ENCODE results near the gene ASCL2. TPM values are rescaled to one million over a fixed set of nuclear protein-coding genes. Genes with fewer than 3 reads are reported as not detected.

Gene ASCL2
- total and polyA plus RNA-seq, 12 donors: 0.15 to 2.7 (median 0.25) TPM; not detected in 4

DNA sequence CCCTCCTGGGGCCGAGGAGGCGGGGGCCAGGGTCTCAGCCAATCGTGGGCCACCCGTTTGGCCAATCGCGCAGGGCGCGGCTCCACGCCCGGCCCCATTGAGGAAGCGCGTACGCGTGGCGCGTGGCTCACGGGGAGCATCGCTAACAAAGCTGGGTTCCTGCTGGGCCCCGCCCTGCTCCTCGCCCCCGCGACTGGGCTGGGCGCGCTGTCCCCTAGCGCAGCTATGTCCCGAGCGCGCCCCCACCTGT is 614 bp upstream of the ASCL2 start:
- Histone ChIP-seq H3K4me1 (peaks cover 3 to 28% (median 19%) of the 10 kb centered on the region in 9 donors), H3K4me3 (peak overlapping the region in 6 of 10 donors; percentile 14 to 56 (median 44)), H3K9me3 (no peaks in the 10 kb centered on the region), H3K36me3 (no peaks in the 10 kb centered on the region), H3K27ac (no peak overlapping the region), H3K27me3 (peaks cover 27 to 83% (median 71%) of the 10 kb centered on the region in 7 donors)
- peak; percentile 3 to 60 for DNase-seq
- TF ChIP-seq, protein P1, sequence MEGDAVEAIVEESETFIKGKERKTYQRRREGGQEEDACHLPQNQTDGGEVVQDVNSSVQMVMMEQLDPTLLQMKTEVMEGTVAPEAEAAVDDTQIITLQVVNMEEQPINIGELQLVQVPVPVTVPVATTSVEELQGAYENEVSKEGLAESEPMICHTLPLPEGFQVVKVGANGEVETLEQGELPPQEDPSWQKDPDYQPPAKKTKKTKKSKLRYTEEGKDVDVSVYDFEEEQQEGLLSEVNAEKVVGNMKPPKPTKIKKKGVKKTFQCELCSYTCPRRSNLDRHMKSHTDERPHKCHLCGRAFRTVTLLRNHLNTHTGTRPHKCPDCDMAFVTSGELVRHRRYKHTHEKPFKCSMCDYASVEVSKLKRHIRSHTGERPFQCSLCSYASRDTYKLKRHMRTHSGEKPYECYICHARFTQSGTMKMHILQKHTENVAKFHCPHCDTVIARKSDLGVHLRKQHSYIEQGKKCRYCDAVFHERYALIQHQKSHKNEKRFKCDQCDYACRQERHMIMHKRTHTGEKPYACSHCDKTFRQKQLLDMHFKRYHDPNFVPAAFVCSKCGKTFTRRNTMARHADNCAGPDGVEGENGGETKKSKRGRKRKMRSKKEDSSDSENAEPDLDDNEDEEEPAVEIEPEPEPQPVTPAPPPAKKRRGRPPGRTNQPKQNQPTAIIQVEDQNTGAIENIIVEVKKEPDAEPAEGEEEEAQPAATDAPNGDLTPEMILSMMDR (IDR thresholded peaks at IDR 0.05): no peak
- peak in 6 of 8 donors; percentile 26 to 53 (median 50) for ATAC-seq
- 3% methylated on average over 28 of the region's 28 CpGs for WGBS, 2 donors
- intact Hi-C loops (cut with DNase I): no loop called here

DNA sequence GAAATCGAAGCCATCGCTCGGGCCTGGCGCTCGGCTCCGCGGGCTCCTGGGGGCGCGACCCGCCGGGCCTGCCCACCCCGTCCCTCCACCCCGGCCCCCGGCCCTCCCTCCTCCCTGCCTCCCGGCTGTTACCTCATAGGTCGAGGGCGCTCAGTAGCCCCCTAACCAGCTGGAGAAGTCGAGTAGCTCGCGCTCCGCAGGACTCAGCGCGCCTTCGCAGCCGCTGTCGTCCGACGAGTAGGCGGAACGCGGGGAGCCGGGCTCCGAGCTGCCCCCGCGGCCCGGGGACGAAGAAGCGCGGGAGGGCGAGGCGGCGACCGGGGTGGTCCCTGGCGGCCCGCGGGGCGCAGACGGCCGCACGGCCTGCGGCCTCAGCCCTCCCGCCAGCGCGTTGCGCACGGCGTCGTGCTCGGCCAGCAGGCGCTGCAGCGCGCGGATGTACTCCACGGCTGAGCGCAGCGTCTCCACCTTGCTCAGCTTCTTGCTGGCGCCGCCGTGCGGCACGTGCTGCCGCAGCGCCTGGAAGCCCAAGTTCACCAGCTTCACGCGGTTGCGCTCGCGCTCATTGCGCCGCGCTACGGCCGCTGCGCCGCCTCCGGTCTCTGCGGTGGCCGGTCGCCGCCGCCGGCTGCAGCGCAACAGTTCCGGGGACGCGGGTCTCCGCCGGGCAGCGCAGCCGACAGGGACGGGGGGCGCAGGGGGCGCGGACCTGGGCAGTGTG is 627 bp downstream of the ASCL2 start:
- Histone ChIP-seq H3K36me3 (no peaks in the 10 kb centered on the region), H3K4me1 (peaks cover 3 to 38% (median 23%) of the 10 kb centered on the region in 9 donors), H3K9me3 (no peaks in the 10 kb centered on the region), H3K4me3 (peak overlapping the region; percentile 15 to 56 (median 43)), H3K27me3 (peaks cover 27 to 77% (median 66%) of the 10 kb centered on the region in 7 donors), H3K27ac (peak overlapping the region in 2 of 10 donors; percentile 29 to 89)
- ATAC-seq (peak in 4 of 8 donors; percentile 41 to 64 (median 58)), DNase-seq (peak; percentile 5 to 52)
- TF ChIP-seq, protein P1 (IDR thresholded peaks at IDR 0.05): peak in 2 of 9 donors; percentile 15 to 25
- 1% methylated on average over 101 to 104 of the region's 104 CpGs for WGBS, 2 donors
- intact Hi-C loops (cut with DNase I): no loop called here

DNA sequence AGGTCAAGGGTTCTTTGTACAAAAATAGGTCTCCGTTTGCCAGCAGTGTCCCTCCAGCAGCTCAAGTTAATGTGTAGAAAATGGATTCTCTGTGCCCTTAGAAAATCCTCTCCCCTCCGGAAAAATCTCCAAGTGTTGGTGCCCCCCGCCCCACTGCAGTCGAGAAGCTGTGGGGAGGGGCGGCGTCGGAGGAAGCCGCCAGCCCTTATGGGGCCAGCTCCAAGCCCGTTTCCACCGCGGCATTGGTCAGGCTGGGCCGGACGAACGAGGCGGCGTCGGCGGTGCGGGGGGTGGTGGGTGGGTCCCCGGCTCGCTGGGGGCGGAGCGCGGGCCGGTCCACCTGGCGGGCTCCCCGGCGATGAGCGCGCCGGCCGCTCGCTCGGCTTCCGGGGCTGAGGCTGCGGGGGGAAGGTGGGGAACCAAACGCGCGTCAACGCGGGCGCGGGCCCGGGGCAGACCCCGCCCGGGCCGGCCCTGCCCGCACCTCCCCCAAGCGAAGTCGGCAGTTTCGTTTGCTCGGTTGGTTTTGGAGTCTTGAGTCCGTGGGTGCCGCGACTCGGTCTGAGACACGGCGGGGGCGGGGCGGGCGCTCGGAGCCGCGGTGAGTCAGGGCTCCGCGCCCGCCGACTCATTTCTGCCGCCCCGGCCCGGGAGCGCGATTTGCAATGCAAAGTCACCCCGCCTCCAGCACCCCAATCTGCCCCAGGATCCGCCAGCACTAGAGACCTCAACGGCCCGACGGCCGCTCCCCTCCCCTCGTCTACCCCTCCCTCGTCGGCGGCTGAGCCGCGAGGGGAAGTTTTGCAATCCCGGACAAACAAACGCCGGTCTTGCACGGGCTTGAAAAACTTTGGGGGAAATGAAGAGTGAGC is 1.4 kb downstream of the ASCL2 start:
- DNase-seq (peak; percentile 17 to 49), ATAC-seq (peak in 3 of 8 donors; percentile 30 to 37 (median 32))
- Histone ChIP-seq H3K36me3 (no peaks in the 10 kb centered on the region), H3K4me3 (peak overlapping the region; percentile 15 to 56 (median 43)), H3K27me3 (peaks cover 27 to 69% (median 62%) of the 10 kb centered on the region in 7 donors), H3K4me1 (peaks cover 3 to 38% (median 23%) of the 10 kb centered on the region in 9 donors), H3K27ac (peak overlapping the region in 2 of 10 donors; percentile 29 to 89), H3K9me3 (no peaks in the 10 kb centered on the region)
- WGBS, 2 donors: 1% methylated on average over 75 to 89 of the region's 89 CpGs
- intact Hi-C loops (cut with DNase I): no loop called here
- TF ChIP-seq, protein P1 (IDR thresholded peaks at IDR 0.05): no peak
